ENCODE measurements around the gene POMT1.
A peak's percentile ranks its signal among the peaks of the same experiment; 100 is the strongest.

The POMT1 gene

DNA sequence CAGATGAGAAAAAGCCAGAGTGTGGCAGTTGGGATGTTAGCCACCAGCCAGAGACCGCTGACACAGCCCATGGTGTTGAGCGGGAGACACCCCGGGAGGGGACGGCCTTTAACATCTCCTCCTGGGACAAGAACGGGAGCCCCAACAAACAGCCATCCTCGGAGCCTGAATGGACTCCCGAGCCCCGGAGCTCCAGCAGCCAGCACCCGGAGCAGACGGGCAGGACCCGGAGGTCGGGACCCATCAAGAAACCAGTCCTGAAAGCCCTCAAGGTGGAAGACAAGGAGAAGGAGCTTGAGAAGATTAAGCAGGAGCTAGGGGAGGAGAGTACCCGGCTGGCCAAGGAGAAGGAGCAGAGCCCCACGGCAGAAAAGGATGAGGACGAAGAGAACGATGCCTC is 28.0 kb upstream of the POMT1 start:
- Histone ChIP-seq H3K27me3 (ENCODE audit: low read depth, low read length) (no peaks in the 10 kb centered on the region), H3K79me2 (ENCODE audit: low read length) (peaks cover 24% of the 10 kb centered on the region), H4K20me1 (ENCODE audit: insufficient read depth, low read length) (peaks cover 8% of the 10 kb centered on the region), H3K4me3 (ENCODE audit: low read length) (no peak overlapping the region), H2AFZ (ENCODE audit: low read depth, low read length) (no peak overlapping the region), H3K9ac (ENCODE audit: low read length) (no peak overlapping the region), H3K4me2 (ENCODE audit: low read length) (no peak overlapping the region), H3K9me3 (ENCODE audit: insufficient read depth, low read length) (no peaks in the 10 kb centered on the region), H3K36me3 (replicated peaks; ENCODE audit: low read depth, low read length) (peaks cover 80% of the 10 kb centered on the region), H3K27ac (ENCODE audit: low read length) (no peak overlapping the region), H3K4me1 (ENCODE audit: low read length) (no peaks in the 10 kb centered on the region)
- TF ChIP-seq, protein P1, sequence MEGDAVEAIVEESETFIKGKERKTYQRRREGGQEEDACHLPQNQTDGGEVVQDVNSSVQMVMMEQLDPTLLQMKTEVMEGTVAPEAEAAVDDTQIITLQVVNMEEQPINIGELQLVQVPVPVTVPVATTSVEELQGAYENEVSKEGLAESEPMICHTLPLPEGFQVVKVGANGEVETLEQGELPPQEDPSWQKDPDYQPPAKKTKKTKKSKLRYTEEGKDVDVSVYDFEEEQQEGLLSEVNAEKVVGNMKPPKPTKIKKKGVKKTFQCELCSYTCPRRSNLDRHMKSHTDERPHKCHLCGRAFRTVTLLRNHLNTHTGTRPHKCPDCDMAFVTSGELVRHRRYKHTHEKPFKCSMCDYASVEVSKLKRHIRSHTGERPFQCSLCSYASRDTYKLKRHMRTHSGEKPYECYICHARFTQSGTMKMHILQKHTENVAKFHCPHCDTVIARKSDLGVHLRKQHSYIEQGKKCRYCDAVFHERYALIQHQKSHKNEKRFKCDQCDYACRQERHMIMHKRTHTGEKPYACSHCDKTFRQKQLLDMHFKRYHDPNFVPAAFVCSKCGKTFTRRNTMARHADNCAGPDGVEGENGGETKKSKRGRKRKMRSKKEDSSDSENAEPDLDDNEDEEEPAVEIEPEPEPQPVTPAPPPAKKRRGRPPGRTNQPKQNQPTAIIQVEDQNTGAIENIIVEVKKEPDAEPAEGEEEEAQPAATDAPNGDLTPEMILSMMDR (IDR thresholded peaks at IDR 0.05; ENCODE audit: low read depth, low read length) = no peak
- TF ChIP-seq EZH2phosphoT487 (IDR thresholded peaks at IDR 0.05; ENCODE audit: low read depth) = no peak

DNA sequence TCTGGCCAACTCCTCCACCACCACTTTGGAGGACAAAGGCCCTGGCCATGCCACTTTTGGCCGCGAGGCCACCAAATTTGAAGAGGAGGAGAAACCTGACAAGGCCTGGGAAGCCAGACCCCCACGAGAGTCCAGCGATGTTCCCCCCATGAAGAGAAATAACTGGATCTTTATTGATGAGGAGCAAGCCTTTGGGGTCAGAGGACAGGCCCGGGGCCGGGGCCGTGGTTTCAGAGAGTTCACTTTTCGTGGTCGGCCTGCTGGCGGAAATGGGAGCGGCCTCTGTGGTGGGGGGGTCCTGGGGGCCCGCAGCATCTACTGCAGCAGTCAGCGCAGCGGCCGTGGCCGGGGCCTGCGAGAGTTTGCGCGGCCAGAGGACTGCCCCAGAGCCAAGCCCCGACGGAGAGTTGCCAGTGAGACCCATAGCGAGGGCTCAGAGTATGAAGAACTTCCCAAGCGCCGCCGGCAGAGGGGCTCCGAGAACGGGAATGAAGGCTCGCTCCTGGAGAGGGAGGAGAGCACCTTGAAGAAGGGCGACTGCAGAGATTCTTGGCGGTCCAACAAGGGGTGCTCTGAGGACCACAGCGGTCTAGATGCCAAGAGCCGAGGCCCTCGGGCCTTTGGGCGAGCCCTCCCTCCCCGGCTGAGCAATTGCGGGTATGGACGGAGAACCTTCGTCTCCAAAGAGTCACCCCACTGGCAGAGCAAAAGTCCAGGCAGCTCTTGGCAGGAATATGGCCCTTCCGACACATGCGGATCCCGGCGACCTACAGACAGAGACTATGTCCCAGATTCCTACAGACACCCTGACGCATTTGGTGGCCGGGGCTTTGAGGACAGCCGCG is 27.4 kb upstream of the POMT1 start:
- Histone ChIP-seq H3K4me1 (ENCODE audit: low read length) (no peaks in the 10 kb centered on the region), H3K36me3 (replicated peaks; ENCODE audit: low read depth, low read length) (peaks cover 80% of the 10 kb centered on the region), H3K27ac (ENCODE audit: low read length) (no peak overlapping the region), H3K27me3 (ENCODE audit: low read depth, low read length) (no peaks in the 10 kb centered on the region), H3K9me3 (ENCODE audit: insufficient read depth, low read length) (no peaks in the 10 kb centered on the region), H2AFZ (ENCODE audit: low read depth, low read length) (no peak overlapping the region), H3K4me2 (ENCODE audit: low read length) (no peak overlapping the region), H3K4me3 (ENCODE audit: low read length) (no peak overlapping the region), H3K79me2 (ENCODE audit: low read length) (peaks cover 18% of the 10 kb centered on the region), H3K9ac (ENCODE audit: low read length) (no peak overlapping the region), H4K20me1 (ENCODE audit: insufficient read depth, low read length) (peaks cover 6% of the 10 kb centered on the region; the same call in 1 of the 2 replicates)
- TF ChIP-seq EZH2phosphoT487 (IDR thresholded peaks at IDR 0.05; ENCODE audit: low read depth) = no peak
- TF ChIP-seq, protein P1 (IDR thresholded peaks at IDR 0.05; ENCODE audit: low read depth, low read length) = no peak

DNA sequence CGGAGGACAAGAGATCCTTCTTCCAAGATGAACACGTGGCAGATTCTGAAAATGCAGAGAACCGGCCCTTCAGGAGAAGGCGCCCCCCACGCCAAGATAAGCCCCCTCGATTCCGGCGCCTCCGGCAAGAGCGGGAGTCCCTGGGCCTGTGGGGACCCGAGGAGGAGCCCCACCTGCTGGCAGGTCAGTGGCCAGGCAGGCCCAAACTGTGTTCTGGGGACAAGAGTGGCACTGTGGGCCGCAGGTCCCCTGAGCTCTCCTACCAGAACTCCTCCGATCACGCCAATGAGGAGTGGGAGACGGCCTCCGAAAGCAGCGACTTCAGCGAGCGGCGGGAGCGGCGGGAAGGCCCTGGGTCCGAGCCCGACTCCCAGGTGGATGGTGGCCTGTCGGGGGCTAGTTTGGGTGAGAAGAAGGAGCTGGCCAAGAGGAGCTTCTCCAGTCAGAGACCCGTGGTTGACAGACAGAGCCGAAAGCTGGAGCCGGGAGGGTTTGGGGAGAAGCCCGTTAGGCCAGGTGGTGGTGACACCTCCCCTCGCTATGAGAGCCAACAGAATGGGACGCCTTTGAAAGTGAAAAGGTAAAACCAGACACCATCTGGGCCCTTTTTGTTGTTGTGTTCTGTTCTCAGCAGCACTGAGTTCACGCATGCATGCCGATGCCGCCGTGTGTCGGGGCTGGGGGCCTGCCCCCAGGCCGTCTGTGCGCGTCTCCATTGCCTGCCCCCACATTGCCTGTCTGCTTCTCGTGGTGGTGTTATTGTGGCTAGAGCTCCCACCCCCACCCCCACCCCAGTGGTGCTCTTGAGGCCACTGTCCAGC is 26.6 kb upstream of the POMT1 start:
- H2AFZ ChIP-seq (ENCODE audit: low read depth, low read length) = no peak overlapping the region
- H3K27ac ChIP-seq (ENCODE audit: low read length) = no peak overlapping the region
- no peak overlapping the region for H3K4me3 ChIP-seq (ENCODE audit: low read length)
- H3K9ac ChIP-seq (ENCODE audit: low read length) = no peak overlapping the region
- no peaks in the 10 kb centered on the region for H3K4me1 ChIP-seq (ENCODE audit: low read length)
- peaks cover 6% of the 10 kb centered on the region; the same call in 1 of the 2 replicates for H4K20me1 ChIP-seq (ENCODE audit: insufficient read depth, low read length)
- no peak overlapping the region for H3K4me2 ChIP-seq (ENCODE audit: low read length)
- no peaks in the 10 kb centered on the region for H3K9me3 ChIP-seq (ENCODE audit: insufficient read depth, low read length)
- peaks cover 12% of the 10 kb centered on the region for H3K79me2 ChIP-seq (ENCODE audit: low read length)
- TF ChIP-seq EZH2phosphoT487 (IDR thresholded peaks at IDR 0.05; ENCODE audit: low read depth) = no peak
- TF ChIP-seq, protein P1 (IDR thresholded peaks at IDR 0.05; ENCODE audit: low read depth, low read length) = peak; percentile 41
- peaks cover 76% of the 10 kb centered on the region for H3K36me3 ChIP-seq (replicated peaks; ENCODE audit: low read depth, low read length)
- H3K27me3 ChIP-seq (ENCODE audit: low read depth, low read length) = no peaks in the 10 kb centered on the region

DNA sequence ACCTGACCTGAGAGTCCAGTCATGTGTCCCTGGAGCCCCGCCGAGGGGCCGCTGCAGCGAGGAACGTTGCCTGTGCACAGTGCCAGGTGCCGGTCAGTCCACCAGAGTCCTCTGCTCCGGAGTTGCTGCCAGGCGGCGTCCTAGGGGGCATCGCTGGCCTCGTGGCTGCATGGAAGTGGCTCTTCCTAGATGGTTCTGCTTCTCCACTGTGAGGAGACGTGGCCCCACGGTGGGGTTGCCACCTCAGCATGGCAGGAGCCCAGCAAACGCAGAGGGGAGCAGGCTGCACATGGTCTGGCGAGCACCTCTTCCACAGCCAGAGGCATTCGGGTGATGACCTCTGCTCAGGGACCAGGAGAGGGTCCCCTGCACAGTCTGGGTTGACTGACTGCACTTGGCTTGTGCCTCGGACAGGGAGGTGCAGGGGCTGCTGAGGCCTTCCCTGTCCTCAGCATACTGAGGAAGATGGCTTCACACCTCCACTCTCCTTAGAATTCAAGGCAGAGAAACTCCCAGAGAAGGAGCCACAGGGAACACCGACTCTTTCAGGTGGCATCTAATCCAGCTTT is 25.9 kb upstream of the POMT1 start:
- no peak overlapping the region for H3K9ac ChIP-seq (ENCODE audit: low read length)
- no peaks in the 10 kb centered on the region for H3K4me1 ChIP-seq (ENCODE audit: low read length)
- peaks cover 71% of the 10 kb centered on the region for H3K36me3 ChIP-seq (replicated peaks; ENCODE audit: low read depth, low read length)
- H3K27me3 ChIP-seq (ENCODE audit: low read depth, low read length) = no peaks in the 10 kb centered on the region
- no peak overlapping the region for H3K4me3 ChIP-seq (ENCODE audit: low read length)
- H4K20me1 ChIP-seq (ENCODE audit: insufficient read depth, low read length) = 0 out of 2 replicates have a peak, but pooled peaks cover 2% of the 10 kb centered on the region
- H2AFZ ChIP-seq (ENCODE audit: low read depth, low read length) = no peak overlapping the region
- no peak overlapping the region for H3K27ac ChIP-seq (ENCODE audit: low read length)
- peaks cover 7% of the 10 kb centered on the region for H3K79me2 ChIP-seq (ENCODE audit: low read length)
- TF ChIP-seq, protein P1 (IDR thresholded peaks at IDR 0.05; ENCODE audit: low read depth, low read length) = no peak
- TF ChIP-seq EZH2phosphoT487 (IDR thresholded peaks at IDR 0.05; ENCODE audit: low read depth) = no peak
- no peaks in the 10 kb centered on the region for H3K9me3 ChIP-seq (ENCODE audit: insufficient read depth, low read length)
- H3K4me2 ChIP-seq (ENCODE audit: low read length) = no peak overlapping the region
